ENCODE results near the gene NELL2.

Gene NELL2

DNA sequence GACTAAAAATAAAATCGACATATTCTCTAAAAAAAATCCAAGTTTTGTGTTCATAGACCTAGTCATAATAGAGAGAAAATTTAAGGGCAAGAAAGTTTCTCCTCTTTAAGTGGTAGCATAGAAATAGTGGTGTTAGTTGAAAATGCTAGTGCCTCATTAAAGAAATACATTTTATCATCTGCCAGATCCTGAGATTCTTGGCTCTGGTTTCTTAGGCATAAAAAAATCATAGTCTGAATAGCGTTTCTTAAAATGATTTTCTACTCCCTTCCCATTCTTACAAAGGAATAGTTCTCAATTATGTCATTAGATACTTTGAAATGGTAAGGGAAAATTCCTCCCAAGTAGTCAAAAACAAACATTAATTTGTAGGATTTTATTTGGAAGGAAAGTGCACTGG, 212.8 kb downstream of the NELL2 start:
- Histone ChIP-seq H3K27me3 (ENCODE audit: control insufficient read depth, insufficient read depth, low read length) (no peaks in the 10 kb centered on the region), H3K27ac (ENCODE audit: low read depth, low read length) (no peak overlapping the region), H3K4me1 (ENCODE audit: control insufficient read depth, insufficient read depth, low read length) (no peaks in the 10 kb centered on the region), H3K4me3 (ENCODE audit: low read length) (no peak overlapping the region), H3K9ac (ENCODE audit: low read length) (no peak overlapping the region), H3K36me3 (ENCODE audit: control insufficient read depth, insufficient read depth, low read length) (no peaks in the 10 kb centered on the region)

- H3K36me3 ChIP-seq (ENCODE audit: control insufficient read depth, insufficient read depth, low read length), result no peaks in the 10 kb centered on the region
- H3K27ac ChIP-seq (ENCODE audit: low read depth, low read length), result no peak overlapping the region
- H3K4me3 ChIP-seq (ENCODE audit: low read length), result no peak overlapping the region
- no peaks in the 10 kb centered on the region for H3K27me3 ChIP-seq (ENCODE audit: control insufficient read depth, insufficient read depth, low read length)
- H3K9ac ChIP-seq (ENCODE audit: low read length), result no peak overlapping the region
- H3K4me1 ChIP-seq (ENCODE audit: control insufficient read depth, insufficient read depth, low read length), result no peaks in the 10 kb centered on the region
These were observed 220.3 kb downstream of the NELL2 start for GRCh38 chr12:44655846-44656245.

DNA sequence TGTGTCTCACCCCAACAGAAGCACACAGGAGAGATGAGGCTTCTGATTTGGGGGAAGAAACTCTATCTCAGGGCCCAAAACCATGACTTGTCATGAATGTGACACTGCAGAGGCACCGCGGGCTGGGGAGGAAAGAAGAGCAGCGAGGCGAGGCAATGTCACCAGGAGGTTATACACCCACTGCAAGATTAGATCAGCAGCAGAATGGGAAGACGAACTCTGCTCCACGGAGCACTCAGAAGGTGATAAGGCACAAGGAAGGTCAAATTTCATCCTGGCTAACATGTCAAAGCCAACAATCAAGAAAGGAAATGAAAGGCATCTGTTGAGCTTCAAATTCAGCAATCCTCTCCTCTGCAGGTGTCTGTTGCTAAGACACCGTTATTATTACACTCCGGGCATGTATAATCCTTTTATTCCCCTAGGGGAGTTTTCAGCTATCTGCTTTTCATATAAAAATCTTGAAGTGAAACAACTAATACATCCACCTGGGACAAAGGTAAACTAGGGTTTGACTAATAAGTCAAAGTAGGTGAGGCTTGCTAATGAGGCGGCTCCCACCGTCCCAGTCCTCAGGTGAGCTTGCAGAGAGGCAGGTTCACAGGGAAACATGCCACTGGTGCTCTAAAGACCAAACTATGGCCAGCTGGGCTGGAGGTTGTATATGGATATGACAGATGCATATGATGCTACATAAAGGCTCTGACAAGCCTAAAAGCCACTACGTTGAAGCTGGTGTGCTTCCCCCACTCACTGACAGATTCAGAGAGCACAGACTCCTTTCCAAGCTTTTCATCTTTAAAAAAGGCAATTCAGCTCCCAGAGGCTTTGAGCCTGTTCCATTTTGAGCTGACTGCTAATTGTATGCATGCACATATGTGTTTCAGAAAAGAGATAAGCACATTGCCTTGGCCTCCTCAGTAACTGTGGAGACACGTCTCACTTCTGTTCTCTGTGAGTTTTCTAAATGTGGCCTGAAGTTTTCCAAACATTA, 221.2 kb downstream of the NELL2 start:
- no peaks in the 10 kb centered on the region for H3K4me1 ChIP-seq (ENCODE audit: control insufficient read depth, insufficient read depth, low read length)
- H3K27ac ChIP-seq (ENCODE audit: low read depth, low read length), result no peak overlapping the region
- no peak overlapping the region for H3K4me3 ChIP-seq (ENCODE audit: low read length)
- H3K27me3 ChIP-seq (ENCODE audit: control insufficient read depth, insufficient read depth, low read length), result no peaks in the 10 kb centered on the region
- H3K36me3 ChIP-seq (ENCODE audit: control insufficient read depth, insufficient read depth, low read length), result no peaks in the 10 kb centered on the region
- no peak overlapping the region for H3K9ac ChIP-seq (ENCODE audit: low read length)

DNA sequence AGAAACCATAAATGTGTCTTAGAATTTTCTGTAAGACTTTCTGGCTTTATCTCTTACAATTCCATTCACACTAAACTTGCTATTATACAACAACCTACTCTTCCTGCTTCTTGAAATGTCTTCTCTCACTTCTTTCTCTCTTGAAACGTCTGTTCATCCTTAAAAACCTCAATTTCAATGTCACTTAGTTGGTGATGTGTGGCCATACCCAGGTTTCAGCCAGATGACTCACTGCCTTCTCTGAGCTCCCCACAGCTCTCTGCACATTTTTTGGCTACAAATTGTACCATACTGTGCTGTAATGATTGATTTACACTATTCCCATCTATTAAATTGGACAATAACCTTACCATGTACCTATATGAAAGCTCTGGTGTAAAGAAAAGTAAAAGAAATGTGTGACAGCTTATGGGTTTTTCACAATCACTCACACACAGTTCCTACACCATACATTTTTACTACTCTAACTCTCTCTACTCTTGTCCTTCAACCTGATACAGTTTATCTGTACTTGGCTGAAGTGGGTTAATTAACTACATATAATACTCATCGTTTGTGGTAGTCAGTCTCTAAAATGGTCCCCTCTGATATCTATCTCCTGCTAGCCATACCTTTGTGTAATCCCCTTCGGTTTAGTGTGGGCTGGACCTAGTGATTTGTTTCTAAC, 222.1 kb downstream of the NELL2 start:
- no peak overlapping the region for H3K9ac ChIP-seq (ENCODE audit: low read length)
- H3K27ac ChIP-seq (ENCODE audit: low read depth, low read length), result no peak overlapping the region
- H3K36me3 ChIP-seq (ENCODE audit: control insufficient read depth, insufficient read depth, low read length), result no peaks in the 10 kb centered on the region
- H3K4me3 ChIP-seq (ENCODE audit: low read length), result no peak overlapping the region
- no peaks in the 10 kb centered on the region for H3K27me3 ChIP-seq (ENCODE audit: control insufficient read depth, insufficient read depth, low read length)
- no peaks in the 10 kb centered on the region for H3K4me1 ChIP-seq (ENCODE audit: control insufficient read depth, insufficient read depth, low read length)

DNA sequence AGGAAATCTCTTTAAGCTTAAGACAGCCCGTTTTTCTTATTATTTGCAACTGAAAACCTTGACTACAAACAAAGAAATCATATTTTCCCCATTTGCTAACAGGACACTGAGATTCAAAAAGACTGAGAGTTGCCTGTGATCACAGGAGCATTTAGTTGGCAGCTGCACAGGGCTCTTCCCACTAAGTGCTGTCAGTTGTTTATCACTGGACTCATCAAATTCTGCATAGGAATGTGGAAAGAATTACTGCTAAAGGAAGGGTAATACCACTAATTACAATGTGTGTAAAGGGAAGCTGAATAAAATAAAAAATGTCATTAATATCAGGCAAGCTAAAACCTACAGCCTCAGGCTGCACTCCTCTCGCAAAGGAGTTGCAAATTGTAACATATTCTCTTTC, 226.4 kb downstream of the NELL2 start:
- H3K9ac ChIP-seq (ENCODE audit: low read length), result no peak overlapping the region
- no peaks in the 10 kb centered on the region for H3K4me1 ChIP-seq (ENCODE audit: control insufficient read depth, insufficient read depth, low read length)
- H3K27me3 ChIP-seq (ENCODE audit: control insufficient read depth, insufficient read depth, low read length), result no peaks in the 10 kb centered on the region
- H3K27ac ChIP-seq (ENCODE audit: low read depth, low read length), result no peak overlapping the region
- H3K4me3 ChIP-seq (ENCODE audit: low read length), result no peak overlapping the region
- H3K36me3 ChIP-seq (ENCODE audit: control insufficient read depth, insufficient read depth, low read length), result no peaks in the 10 kb centered on the region

DNA sequence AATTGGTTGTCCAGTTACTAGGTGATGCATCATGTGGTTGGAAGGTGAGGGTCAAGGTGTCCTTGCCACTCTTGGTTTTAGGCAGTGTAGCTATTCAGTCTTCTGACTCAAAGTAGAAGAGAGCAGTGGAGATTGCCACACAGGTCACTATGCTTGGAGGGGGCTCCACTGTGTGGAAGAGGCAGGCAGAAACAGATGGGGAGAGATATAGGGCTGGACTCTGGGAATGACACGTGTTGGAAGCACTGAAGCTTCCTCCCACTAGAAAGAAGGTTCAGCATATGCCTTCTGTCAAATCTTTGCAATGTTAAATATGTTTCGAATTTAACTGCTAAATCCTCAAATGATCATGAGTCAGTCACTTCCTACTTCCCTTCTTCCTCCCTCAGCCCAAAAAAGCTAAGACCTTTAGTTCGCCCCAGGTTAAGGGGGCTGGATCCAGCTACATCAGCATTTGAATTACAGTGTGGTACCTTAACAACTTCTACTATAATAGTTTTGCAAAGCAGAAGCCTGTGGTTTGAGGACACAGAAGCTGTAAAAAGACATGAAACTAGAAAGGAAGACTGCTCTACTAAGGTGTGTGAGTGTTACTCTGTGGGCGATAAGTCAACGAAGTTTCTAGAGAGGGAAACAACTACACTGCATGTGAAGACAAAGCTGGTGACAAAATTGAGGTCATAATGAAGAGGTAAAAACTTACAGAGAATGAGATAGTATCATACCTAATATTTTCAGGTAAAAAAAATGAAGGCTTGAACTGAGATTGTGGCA, 228.0 kb downstream of the NELL2 start:
- no peak overlapping the region for H3K4me3 ChIP-seq (ENCODE audit: low read length)
- H3K9ac ChIP-seq (ENCODE audit: low read length), result no peak overlapping the region
- no peak overlapping the region for H3K27ac ChIP-seq (ENCODE audit: low read depth, low read length)
- no peaks in the 10 kb centered on the region for H3K36me3 ChIP-seq (ENCODE audit: control insufficient read depth, insufficient read depth, low read length)
- H3K4me1 ChIP-seq (ENCODE audit: control insufficient read depth, insufficient read depth, low read length), result no peaks in the 10 kb centered on the region
- no peaks in the 10 kb centered on the region for H3K27me3 ChIP-seq (ENCODE audit: control insufficient read depth, insufficient read depth, low read length)

GRCh38 chr12:44640427-44641190, 235.5 kb downstream of the NELL2 start:
- H3K27me3 ChIP-seq (ENCODE audit: control insufficient read depth, insufficient read depth, low read length), result no peaks in the 10 kb centered on the region
- H3K4me3 ChIP-seq (ENCODE audit: low read length), result no peak overlapping the region
- H3K36me3 ChIP-seq (ENCODE audit: control insufficient read depth, insufficient read depth, low read length), result no peaks in the 10 kb centered on the region
- no peaks in the 10 kb centered on the region for H3K4me1 ChIP-seq (ENCODE audit: control insufficient read depth, insufficient read depth, low read length)
- no peak overlapping the region for H3K27ac ChIP-seq (ENCODE audit: low read depth, low read length)
- no peak overlapping the region for H3K9ac ChIP-seq (ENCODE audit: low read length)

DNA sequence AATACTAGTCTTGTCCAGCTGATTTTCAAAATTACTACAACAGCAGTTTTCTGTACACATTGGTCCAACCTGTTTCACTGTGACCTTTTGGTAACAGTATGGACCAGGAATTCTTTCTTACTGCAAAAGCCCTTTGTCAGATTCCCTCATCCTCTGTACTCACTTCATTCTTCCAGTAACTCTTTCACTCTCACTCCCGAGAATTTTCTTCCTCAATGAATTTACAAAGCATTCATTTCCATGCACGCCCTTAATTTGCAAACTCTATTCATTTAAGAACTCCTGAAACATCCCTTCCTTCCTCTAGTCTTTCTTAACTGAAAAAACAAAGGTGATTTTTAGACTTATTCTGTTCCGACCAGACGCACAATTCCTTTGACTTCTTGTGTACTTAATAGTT, 238.2 kb downstream of the NELL2 start:
- no peak overlapping the region for H3K27ac ChIP-seq (ENCODE audit: low read depth, low read length)
- no peaks in the 10 kb centered on the region for H3K36me3 ChIP-seq (ENCODE audit: control insufficient read depth, insufficient read depth, low read length)

DNA sequence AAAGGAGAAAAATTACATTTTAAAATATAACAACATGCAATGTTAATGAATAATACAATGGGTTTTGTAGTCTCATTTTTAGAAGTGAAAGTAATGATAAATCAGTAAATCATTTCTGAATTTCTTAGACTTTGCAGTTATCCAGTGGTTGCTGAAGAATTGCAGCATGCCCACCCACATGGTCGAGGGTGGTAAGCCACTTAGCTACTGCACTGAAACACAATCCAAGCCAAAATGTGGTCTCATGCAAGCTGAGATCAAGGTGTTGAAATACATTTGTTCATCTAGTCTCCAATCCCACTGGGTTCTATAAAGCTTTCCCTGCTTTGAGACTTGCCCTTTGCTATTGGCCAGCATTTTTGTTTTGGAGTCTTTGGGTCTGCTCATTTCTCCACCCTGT, 247.9 kb downstream of the NELL2 start:
- Histone ChIP-seq H3K4me1 (ENCODE audit: control insufficient read depth, insufficient read depth, low read length) (no peaks in the 10 kb centered on the region), H3K4me3 (ENCODE audit: low read length) (no peak overlapping the region), H3K27ac (ENCODE audit: low read depth, low read length) (no peak overlapping the region), H3K27me3 (ENCODE audit: control insufficient read depth, insufficient read depth, low read length) (no peaks in the 10 kb centered on the region), H3K36me3 (ENCODE audit: control insufficient read depth, insufficient read depth, low read length) (no peaks in the 10 kb centered on the region), H3K9ac (ENCODE audit: low read length) (no peak overlapping the region)

More for the DNA sequence above, 238.2 kb downstream of the NELL2 start:
- no peak overlapping the region for H3K4me3 ChIP-seq (ENCODE audit: low read length)
- no peak overlapping the region for H3K9ac ChIP-seq (ENCODE audit: low read length)
- H3K27me3 ChIP-seq (ENCODE audit: control insufficient read depth, insufficient read depth, low read length), result no peaks in the 10 kb centered on the region
- no peaks in the 10 kb centered on the region for H3K4me1 ChIP-seq (ENCODE audit: control insufficient read depth, insufficient read depth, low read length)

DNA sequence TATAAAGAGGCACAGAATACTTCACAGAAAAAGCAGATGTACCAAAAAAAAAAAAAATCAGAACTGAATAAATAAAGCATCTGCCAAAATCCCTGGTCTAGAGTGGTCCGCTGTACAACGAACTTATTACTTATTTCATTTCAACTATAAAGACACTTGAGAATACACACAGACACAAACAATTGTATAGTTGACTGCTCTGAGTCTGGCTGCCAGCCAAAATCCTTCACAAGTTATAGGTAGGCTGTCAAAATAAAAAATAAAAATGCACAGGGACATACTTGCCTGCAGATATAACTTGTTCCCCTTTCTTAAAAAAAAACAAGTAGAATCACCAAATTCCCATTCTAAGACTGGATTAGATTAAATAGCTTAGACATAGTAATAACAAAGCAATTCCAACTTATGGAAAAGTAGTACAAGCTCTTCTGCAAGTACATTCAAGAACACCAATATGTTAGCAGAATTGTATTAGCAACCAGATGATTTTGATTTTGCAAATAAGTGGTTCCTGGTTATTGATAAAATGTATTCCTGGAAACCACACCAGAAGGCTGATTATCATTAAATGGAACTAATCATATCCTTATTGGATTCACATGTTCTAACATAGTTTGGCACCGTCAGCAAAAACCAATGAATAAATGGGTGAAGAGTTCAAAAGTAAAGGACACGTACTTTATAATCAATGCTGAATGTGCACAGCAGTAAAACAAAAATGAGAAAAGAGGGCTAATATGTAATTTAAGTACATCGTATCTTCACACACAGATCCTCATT, 248.5 kb downstream of the NELL2 start:
- Histone ChIP-seq H3K27ac (ENCODE audit: low read depth, low read length) (no peak overlapping the region), H3K4me1 (ENCODE audit: control insufficient read depth, insufficient read depth, low read length) (no peaks in the 10 kb centered on the region)

DNA sequence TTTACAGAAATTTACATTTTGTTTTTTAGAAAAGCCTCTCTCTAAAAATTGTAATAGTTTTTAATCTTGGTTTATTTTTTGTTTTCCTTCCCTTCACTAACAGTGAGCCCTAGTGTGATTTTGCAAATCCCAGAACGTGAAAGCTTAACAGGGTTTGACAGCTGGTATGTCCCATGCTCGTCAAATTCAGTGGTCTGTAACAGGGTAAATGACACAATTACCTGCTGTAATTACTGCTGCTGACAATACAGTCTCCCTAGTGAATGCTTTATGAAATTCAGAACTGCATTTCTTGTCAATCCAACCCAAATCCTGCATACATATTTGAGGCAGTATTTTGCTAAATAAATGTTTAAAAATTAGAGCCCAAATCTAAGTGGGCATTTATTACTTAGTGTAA, 249.2 kb downstream of the NELL2 start:
- no peak overlapping the region for H3K27ac ChIP-seq (ENCODE audit: low read depth, low read length)
- H3K36me3 ChIP-seq (ENCODE audit: control insufficient read depth, insufficient read depth, low read length), result no peaks in the 10 kb centered on the region
- no peak overlapping the region for H3K4me3 ChIP-seq (ENCODE audit: low read length)
- no peak overlapping the region for H3K9ac ChIP-seq (ENCODE audit: low read length)
- no peaks in the 10 kb centered on the region for H3K4me1 ChIP-seq (ENCODE audit: control insufficient read depth, insufficient read depth, low read length)
- H3K27me3 ChIP-seq (ENCODE audit: control insufficient read depth, insufficient read depth, low read length), result no peaks in the 10 kb centered on the region

More for the DNA sequence above, 248.5 kb downstream of the NELL2 start:
- Histone ChIP-seq H3K4me3 (ENCODE audit: low read length) (no peak overlapping the region), H3K9ac (ENCODE audit: low read length) (no peak overlapping the region), H3K36me3 (ENCODE audit: control insufficient read depth, insufficient read depth, low read length) (no peaks in the 10 kb centered on the region), H3K27me3 (ENCODE audit: control insufficient read depth, insufficient read depth, low read length) (no peaks in the 10 kb centered on the region)
